ENCODE results near the gene PADI6. TPM values are rescaled to one million over a fixed set of nuclear protein-coding genes. Genes with fewer than 3 reads are reported as not detected.

PADI6 gene
- polyA plus RNA-seq, 4 donors, result not detected

DNA sequence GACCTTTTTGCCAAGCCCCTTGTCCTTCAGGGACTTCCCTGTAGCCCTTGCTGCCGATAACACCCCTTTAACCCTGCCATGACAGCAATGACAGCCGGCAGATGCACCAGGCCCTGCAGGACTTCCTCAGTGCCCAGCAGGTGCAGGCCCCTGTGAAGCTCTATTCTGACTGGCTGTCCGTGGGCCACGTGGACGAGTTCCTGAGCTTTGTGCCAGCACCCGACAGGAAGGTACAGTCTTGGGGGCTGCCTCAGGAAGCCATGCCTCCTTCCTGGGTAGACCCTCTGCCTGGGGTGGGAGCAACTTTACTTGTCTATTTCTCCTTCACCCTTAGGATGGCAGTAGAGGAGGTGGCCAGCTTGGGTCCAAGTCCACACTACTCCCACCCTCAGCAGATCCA lies 16.1 kb upstream of the PADI6 start:
- DNase-seq (ENCODE audit: low read depth in 4 of 4, low spot score in 3 of 4), result no peak

DNA sequence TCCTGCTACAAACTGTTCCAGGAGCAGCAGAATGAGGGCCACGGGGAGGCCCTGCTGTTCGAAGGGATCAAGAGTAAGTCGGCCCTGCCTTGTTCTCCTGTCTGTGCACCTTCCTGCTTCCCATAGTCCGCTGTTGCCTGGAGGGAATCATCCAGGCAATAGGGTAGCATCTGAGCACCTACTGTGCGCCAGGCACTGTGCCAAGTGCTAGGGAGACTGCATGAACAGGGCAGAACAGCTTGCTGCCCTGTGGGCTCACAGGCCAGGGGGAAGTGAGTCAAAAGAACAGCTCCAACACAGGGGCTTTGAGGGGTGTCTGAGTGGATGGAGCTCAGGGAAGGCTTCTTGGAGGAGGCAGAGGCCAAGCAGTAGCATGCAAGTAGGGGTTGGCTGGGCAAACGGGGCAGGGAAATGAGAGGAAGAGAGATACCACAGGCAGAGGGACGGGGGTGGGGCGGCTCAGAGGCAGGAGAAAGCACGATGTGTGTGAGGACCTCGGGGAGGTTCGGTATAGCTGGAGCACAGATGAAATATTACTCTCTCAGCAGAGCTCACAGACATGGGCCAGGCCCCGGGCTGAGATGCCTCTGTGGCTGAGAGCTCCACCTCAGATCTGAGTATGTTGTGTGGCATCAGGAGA lies 15.5 kb upstream of the PADI6 start:
- DNase-seq (ENCODE audit: low read depth in 4 of 4, low spot score in 3 of 4), result no peak

- no peak for DNase-seq (ENCODE audit: low read depth in 4 of 4, low spot score in 3 of 4)
Observed at GRCh38 chr1:17358557-17358956, 13.4 kb upstream of the PADI6 start.

DNA sequence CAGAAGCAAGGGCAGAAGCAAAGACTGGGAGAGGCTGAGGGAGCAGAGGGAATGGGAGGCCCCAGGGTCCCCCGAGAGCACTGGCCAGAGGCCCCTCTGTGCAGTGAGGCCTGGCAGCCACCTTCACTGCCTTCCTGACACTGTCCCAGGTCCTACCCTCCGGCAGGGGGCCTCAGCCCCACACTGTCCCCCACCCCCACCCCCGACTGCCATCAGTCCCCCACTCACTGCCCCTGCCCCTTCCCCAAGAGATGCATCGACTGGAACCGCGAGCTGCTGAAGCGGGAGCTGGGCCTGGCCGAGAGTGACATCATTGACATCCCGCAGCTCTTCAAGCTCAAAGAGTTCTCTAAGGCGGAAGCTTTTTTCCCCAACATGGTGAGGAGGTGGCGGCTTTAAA lies 13.0 kb upstream of the PADI6 start:
- DNase-seq (ENCODE audit: low read depth in 4 of 4, low spot score in 3 of 4), result no peak

DNA sequence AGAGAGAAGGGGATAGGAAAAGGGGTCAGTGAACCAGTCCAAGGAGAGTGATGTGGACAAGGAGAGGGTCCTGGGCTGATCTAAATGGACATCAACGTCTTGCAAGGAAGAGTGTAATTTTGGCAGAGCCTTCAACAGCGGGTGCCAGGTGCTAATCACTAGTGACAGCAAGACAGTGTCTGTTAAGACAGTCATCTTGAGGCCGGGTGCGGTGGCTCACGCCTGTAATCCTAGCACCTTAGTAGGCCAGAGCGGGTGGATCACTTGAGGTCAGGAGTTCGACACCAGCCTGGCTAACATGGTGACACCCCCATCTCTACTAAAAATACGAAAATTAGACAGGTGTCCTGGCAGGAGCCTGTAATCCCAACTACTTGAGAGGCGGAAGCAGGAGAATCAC lies 12.2 kb upstream of the PADI6 start:
- DNase-seq (ENCODE audit: low read depth in 4 of 4, low spot score in 3 of 4), result no peak

GRCh38 chr1:17360272-17360956 lies 11.6 kb upstream of the PADI6 start:
- DNase-seq (ENCODE audit: low read depth in 4 of 4, low spot score in 3 of 4), result no peak

DNA sequence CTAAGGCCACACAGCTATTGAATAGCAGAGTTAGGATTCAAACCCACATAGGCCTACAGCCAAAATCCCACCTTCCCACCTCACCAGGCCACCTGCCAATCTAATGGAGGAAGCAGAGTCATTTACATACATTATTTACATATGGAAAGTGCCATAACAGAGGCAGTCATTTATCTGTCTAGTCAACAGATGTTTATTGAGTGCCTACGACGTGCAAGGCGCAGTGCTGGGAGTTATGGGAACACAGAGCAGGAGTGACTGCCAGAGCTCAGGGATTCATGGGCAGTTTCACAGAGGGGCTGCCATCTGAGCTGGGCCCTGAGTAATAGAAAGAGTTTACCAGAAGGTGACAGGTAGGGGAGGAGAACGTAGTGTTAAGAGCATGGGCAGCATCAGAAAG lies 10.3 kb upstream of the PADI6 start:
- no peak for DNase-seq (ENCODE audit: low read depth in 4 of 4, low spot score in 3 of 4)

DNA sequence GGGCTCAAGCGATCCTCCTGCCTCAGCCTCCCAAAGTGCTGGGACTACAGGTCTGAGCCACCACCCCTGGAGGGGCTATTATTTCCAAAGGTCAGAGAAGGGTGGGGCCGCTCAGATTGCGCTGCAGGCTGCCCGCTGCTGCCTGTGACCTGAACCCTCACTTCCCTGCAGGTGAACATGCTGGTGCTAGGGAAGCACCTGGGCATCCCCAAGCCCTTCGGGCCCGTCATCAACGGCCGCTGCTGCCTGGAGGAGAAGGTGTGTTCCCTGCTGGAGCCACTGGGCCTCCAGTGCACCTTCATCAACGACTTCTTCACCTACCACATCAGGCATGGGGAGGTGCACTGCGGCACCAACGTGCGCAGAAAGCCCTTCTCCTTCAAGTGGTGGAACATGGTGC lies 8.6 kb upstream of the PADI6 start:
- DNase-seq (ENCODE audit: low read depth in 4 of 4, low spot score in 3 of 4), result no peak

GRCh38 chr1:17363771-17364170 lies 8.2 kb upstream of the PADI6 start:
- no peak for DNase-seq (ENCODE audit: low read depth in 4 of 4, low spot score in 3 of 4)

DNA sequence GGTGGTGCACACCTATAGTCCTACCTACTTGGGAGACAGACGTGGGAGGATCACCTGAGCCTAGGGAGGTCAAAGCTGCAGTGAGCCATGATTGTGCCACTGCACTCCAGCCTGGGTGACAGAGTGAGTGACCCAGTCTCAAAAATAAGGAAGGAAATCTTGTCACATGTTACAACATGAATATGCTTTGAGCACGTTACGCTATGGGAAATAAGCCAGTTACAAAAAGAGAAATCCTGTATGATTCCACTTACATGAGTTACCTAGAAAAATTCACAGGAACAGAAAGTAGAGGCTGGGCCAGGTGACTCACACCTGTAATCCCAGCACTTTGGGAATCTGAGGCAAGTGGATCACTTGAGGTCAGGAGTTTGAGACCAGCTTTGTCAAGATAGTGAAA lies 6.7 kb upstream of the PADI6 start:
- DNase-seq (ENCODE audit: low read depth in 4 of 4, low spot score in 3 of 4), result no peak

DNA sequence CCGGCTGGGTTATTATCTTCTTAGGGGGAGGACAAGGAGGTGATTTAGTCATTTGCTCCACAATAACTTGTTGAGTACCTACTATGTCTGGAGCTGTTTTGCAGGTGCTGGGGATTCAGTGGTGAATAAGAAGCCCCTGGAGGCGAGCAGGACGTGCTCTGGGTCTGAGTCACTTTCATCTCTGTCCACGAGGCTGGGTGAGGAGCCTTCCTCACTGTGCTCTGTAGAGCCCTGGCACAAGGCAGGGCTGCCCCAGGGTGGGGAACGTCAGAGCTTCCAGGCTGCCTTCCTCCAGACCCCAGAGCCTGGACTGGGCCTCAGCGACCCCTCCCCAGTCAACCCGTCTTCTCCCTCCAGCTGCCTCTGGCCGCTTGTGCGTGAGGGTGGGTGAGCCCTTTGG lies 2.5 kb upstream of the PADI6 start:
- no peak for DNase-seq (ENCODE audit: low read depth in 4 of 4, low spot score in 3 of 4)

GRCh38 chr1:17370618-17371017 lies 1.4 kb upstream of the PADI6 start:
- DNase-seq (ENCODE audit: low read depth in 4 of 4, low spot score in 3 of 4), result no peak

- DNase-seq (ENCODE audit: low read depth in 4 of 4, low spot score in 3 of 4), result no peak
Observed at GRCh38 chr1:17372955-17373354, 959 bp downstream of the PADI6 start.

DNA sequence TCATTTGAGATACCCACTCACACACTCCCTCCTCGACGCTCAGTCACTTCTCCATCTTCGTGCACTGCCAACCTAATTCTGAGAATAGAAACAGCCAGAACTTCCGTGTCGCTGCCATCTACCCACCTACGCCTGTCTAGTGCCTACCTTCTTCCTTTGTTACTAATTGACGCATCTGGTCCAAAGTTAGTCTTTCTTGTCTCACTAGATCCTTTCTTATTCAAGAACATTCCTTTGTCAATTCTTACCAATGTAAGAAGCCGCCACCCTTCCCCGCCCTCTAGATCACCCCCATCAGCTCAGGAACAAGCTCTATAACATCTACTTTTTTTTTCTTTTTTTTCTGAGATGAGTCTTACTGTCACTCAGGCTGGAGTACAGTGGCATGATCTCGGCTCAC lies 3.7 kb downstream of the PADI6 start:
- DNase-seq (ENCODE audit: low read depth in 4 of 4, low spot score in 3 of 4), result no peak

DNA sequence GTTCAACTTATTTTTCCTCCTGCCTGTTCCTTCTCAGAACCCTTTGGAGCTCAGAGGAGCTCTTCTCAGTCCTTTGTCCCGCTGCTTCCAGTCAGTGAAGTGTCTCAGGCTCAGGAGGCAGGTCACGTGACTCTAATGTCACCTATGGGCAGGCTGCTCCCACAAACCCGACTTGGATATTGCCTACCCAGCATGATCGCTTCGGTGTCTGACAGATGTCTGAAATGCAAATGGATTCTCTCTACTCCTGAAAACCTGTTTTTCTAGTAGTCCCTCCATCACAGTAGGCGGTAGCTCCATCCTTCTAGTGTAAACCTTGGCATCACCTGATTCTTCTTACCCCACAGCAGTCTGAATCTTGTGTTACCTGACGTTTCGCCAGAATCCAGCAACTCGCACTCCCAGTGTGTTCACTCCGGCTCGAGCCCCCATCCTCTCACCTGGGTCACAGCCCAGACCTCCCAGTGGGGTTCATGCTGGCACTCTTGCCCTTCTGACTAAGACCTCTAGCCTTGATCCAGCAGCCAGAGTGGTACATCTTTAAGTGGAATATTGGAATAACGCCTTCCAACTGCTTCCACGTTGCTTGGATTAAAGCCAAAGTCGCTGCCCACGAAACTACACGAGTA lies 5.4 kb downstream of the PADI6 start:
- DNase-seq (ENCODE audit: low read depth in 4 of 4, low spot score in 3 of 4), result no peak

GRCh38 chr1:17381161-17381560 lies 9.2 kb downstream of the PADI6 start:
- DNase-seq (ENCODE audit: low read depth in 4 of 4, low spot score in 3 of 4), result no peak

GRCh38 chr1:17392199-17392740 lies 20.3 kb downstream of the PADI6 start:
- DNase-seq (ENCODE audit: low read depth in 4 of 4, low spot score in 3 of 4), result no peak

GRCh38 chr1:17393230-17393629 lies 21.2 kb downstream of the PADI6 start:
- no peak for DNase-seq (ENCODE audit: low read depth in 4 of 4, low spot score in 3 of 4)

DNA sequence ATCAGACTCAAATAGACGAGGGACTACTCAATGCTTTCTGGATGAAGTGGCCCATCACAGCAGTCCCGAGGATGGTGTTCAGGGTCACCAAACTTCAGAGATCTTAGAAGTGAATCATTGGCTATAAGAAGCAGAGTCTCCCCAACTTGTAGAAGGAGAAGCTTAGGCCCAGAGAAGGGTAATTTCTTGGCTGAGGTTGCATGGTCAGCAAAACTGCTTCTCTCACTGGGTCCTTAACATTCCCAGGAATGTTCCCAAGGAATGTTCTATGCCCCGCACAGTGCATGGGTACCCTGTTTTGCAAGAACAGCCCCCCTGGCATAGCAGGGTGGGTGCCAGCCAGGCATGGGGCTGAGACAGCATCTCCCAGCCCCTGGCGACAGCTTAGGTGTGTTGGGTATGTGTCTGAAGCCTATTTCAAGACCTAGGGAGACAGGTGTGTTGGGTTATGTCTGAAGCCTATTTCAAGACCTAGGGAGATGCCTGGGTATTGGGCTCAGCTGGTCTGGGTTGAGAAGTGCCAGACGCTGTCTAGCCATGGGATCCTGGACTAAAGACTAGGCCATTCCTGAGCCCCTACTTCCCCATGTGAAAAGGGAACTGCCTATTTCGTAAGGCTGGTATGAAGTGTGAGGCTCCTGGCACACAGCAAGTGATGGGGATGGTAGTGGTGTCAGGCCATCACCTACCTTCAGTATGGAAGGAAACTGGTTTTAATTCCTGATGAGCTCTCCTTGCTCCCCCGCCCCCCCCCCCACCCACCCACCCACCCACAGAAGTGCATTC lies 26.1 kb downstream of the PADI6 start:
- no peak for DNase-seq (ENCODE audit: low read depth in 4 of 4, low spot score in 3 of 4)

GRCh38 chr1:17400725-17401341 lies 28.8 kb downstream of the PADI6 start:
- no peak for DNase-seq (ENCODE audit: low read depth in 4 of 4, low spot score in 3 of 4)

- no peak for DNase-seq (ENCODE audit: low read depth in 4 of 4, low spot score in 3 of 4)
Observed at GRCh38 chr1:17401841-17402240, 29.8 kb downstream of the PADI6 start.

All from right renal pelvis (tissue), 4 donors.